BJ (cell line): ENCODE results near the gene INMT. TPM values are rescaled to one million over a fixed set of nuclear protein-coding genes. Genes with fewer than 3 reads are reported as not detected.

Experiments
- CTCF ChIA-PET: fragments of 350-600 bp; formaldehyde crosslinking; extraction: SDS; loops from one replicate; lab custom pipeline; 2021; ENCODE audit warnings: antibody characterized with exemption, inconsistent platforms; lab: Yijun Ruan, JAX
- POLR2A ChIA-PET: fragments of 300-600 bp; sonication (Branson Sonifier 250); formaldehyde crosslinking; extraction: SDS; loops from one replicate; lab custom pipeline; 2021; ENCODE audit warnings: antibody characterized with exemption; lab: Charles Lee
- DNase-seq: peaks from one replicate; pipeline ENCODE4 v3.0.0-alpha.2; 2011; ENCODE audit warnings: low read depth
- H3K27me3 ChIP-seq: 2 replicates; pipeline ENCODE4 v1.6.0; 2011; ENCODE audit warnings: low read length; ENCODE audit not compliant: control insufficient read depth, insufficient read depth
- H3K36me3 ChIP-seq: 2 replicates; pipeline ENCODE4 v1.5.1; 2011; ENCODE audit warnings: low read length; ENCODE audit not compliant: control insufficient read depth, insufficient read depth
- H3K4me3 ChIP-seq: 2 replicates; pipeline ENCODE4 v1.5.1; 2011; ENCODE audit warnings: low read depth, mild to moderate bottlenecking, control low read depth, low read length
- CTCF ChIP-seq: IDR thresholded peaks from 2 replicates; pipeline ENCODE4 v1.5.1; 2011; ENCODE audit warnings: low read depth, mild to moderate bottlenecking, control low read depth, inconsistent platforms, low read length, moderate library complexity; ENCODE audit not compliant: insufficient read depth
- polyA minus RNA-seq: library from RNA; depleted of rRNA, polyadenylated mRNA; stranded (reverse); fragments of >200 nt; gene quantifications from 2 replicates; pipeline ENCODE4 v1.2.3, GENCODE V29; 2011; rRNA and poly(A)+ RNA removed
- polyA plus RNA-seq: library from polyadenylated mRNA; depleted of rRNA; stranded (reverse); fragments of >200 nt; gene quantifications from 2 replicates; pipeline ENCODE4 v1.2.3, GENCODE V29; 2011; rRNA removed

The INMT gene
- polyA plus RNA-seq (1.3 TPM in 2 replicates), polyA minus RNA-seq (2.7 and 3.6 TPM in 2 replicates)

- POLR2A ChIA-PET = no interaction called here
- no peak for DNase-seq
- H3K36me3 ChIP-seq = no peaks in the 10 kb centered on the region
- H3K27me3 ChIP-seq = no peaks in the 10 kb centered on the region; the same call in 1 of the 2 replicates
- TF ChIP-seq CTCF = no peak
- CTCF ChIA-PET = interaction anchor here (0.6 to 2.1 kb wide), 7 partner anchors 10 to 383 kb away, joined by 3 to 7 read pairs (median 4); no protein-coding TSS in a partner anchor
- H3K4me3 ChIP-seq = no peak within 1 kb of the TSS
Observed at GRCh38 chr7:30751696-30752273, at the start of gene INMT. INMT (plus strand) TSS chr7:30752135; CDS start chr7:30752151, 16 bp downstream.

- ChIA-PET POLR2A (no interaction called here), CTCF (interaction anchor here (0.6 kb wide), 1 partner anchor 157 kb away, joined by 3 read pairs; no protein-coding TSS in a partner anchor)
- H3K36me3 ChIP-seq = no peaks in the 10 kb centered on the region
- peaks cover 22% of the 10 kb centered on the region for H3K27me3 ChIP-seq
- H3K4me3 ChIP-seq = no peak overlapping the region
- no peak for TF ChIP-seq CTCF
- no peak for DNase-seq
Observed at GRCh38 chr7:30702200-30702599, 49.7 kb upstream of the INMT start.

- no peaks in the 10 kb centered on the region for H3K36me3 ChIP-seq
- POLR2A ChIA-PET = no interaction called here
- no peak overlapping the region for H3K4me3 ChIP-seq
- peaks cover 24% of the 10 kb centered on the region for H3K27me3 ChIP-seq
- DNase-seq = no peak
- CTCF ChIA-PET = interaction anchor here (2.4 kb wide), 1 partner anchor 37 kb away, joined by 7 read pairs; no protein-coding TSS in a partner anchor
- TF ChIP-seq CTCF = no peak
Observed at GRCh38 chr7:30703756-30704155, 48.2 kb upstream of the INMT start.

- ChIA-PET POLR2A (no interaction called here), CTCF (interaction anchor here (2.4 kb wide), 1 partner anchor 35 kb away, joined by 7 read pairs; no protein-coding TSS in a partner anchor)
- no peak for DNase-seq
- TF ChIP-seq CTCF = no peak
- H3K27me3 ChIP-seq = peaks cover 23% of the 10 kb centered on the region
- no peaks in the 10 kb centered on the region for H3K36me3 ChIP-seq
- H3K4me3 ChIP-seq = no peak overlapping the region
Observed at GRCh38 chr7:30705008-30705407, 46.9 kb upstream of the INMT start.

GRCh38 chr7:30705596-30705995 lies 46.3 kb upstream of the INMT start:
- Histone ChIP-seq H3K27me3 (peaks cover 20% of the 10 kb centered on the region), H3K4me3 (no peak overlapping the region), H3K36me3 (no peaks in the 10 kb centered on the region)
- DNase-seq = no peak
- ChIA-PET CTCF (no interaction called here), POLR2A (no interaction called here)
- no peak for TF ChIP-seq CTCF
